ENCODE results near the gene TSPAN18. TPM values are rescaled to one million over a fixed set of nuclear protein-coding genes. Genes with fewer than 3 reads are reported as not detected.

TSPAN18 gene
- total RNA-seq, 2 experiments from 2014 or later = 0.52 to 1.2 TPM

- Mint-ChIP-seq H3K36me3 (peaks cover 6% of the 10 kb centered on the region), H3K9me3 (peaks cover 3% of the 10 kb centered on the region), H3K27ac (no peak overlapping the region)
Observed at GRCh38 chr11:44771252-44771734, 44.5 kb downstream of the TSPAN18 start.

DNA sequence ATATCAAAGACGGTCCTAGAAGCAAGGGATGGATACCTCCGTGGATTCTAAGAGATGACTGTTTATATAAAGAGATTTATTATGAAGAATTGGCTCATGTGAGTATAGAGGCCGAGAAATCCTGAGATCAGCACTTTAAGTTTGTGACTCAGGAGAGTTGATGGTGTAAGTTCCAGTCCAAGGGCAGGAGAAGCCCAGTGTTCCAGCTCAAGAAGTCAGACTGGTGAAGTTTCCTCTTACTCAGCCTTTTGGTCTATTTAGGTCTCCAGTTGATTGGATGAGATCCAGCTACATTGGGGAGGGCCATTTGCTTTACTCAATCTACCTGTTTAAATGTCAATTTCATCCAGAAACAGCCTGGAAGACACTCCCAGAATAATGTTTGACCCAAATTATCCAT lies 45.1 kb downstream of the TSPAN18 start:
- Mint-ChIP-seq H3K4me3 (no peak overlapping the region), H3K9me3 (peaks cover 3% of the 10 kb centered on the region), H3K27ac (no peak overlapping the region), H3K36me3 (peaks cover 6% of the 10 kb centered on the region), H3K4me1 (no peaks in the 10 kb centered on the region), H3K27me3 (peaks cover 4% of the 10 kb centered on the region)
- no peak for DNase-seq

More at GRCh38 chr11:44771252-44771734, 44.5 kb downstream of the TSPAN18 start:
- H3K4me3 Mint-ChIP-seq = no peak overlapping the region
- DNase-seq = no peak
- H3K4me1 Mint-ChIP-seq = no peaks in the 10 kb centered on the region
- H3K27me3 Mint-ChIP-seq = peaks cover 4% of the 10 kb centered on the region

GRCh38 chr11:44773351-44773965 lies 46.7 kb downstream of the TSPAN18 start:
- peaks cover 4% of the 10 kb centered on the region for H3K27me3 Mint-ChIP-seq
- no peak for DNase-seq
- no peaks in the 10 kb centered on the region for H3K9me3 Mint-ChIP-seq
- H3K36me3 Mint-ChIP-seq = peaks cover 1% of the 10 kb centered on the region
- H3K27ac Mint-ChIP-seq = no peak overlapping the region
- H3K4me3 Mint-ChIP-seq = no peak overlapping the region
- H3K4me1 Mint-ChIP-seq = no peaks in the 10 kb centered on the region

DNA sequence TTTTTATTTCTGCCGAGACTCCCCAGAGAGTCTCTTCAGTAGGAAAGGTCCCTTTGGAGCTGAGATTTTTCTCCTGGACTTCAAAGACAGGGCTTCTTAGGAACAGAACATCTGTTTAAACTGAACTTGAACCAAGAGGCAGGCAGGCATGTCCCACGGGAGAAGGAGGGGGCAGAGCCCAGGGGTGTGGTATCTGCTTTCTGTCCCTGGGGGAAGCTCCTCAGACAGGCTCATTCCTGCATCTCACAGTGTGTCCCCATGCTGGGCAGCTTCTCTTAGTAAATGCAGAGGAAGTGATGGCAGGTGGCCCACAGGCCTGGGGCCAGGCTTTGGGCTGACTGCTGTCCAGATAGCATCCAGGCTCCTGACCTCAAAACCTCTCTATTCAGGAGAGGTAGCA lies 47.3 kb downstream of the TSPAN18 start:
- no peaks in the 10 kb centered on the region for H3K9me3 Mint-ChIP-seq
- no peaks in the 10 kb centered on the region for H3K4me1 Mint-ChIP-seq
- DNase-seq = no peak
- no peak overlapping the region for H3K27ac Mint-ChIP-seq
- no peak overlapping the region for H3K4me3 Mint-ChIP-seq
- H3K27me3 Mint-ChIP-seq = peaks cover 4% of the 10 kb centered on the region
- no peaks in the 10 kb centered on the region for H3K36me3 Mint-ChIP-seq

DNA sequence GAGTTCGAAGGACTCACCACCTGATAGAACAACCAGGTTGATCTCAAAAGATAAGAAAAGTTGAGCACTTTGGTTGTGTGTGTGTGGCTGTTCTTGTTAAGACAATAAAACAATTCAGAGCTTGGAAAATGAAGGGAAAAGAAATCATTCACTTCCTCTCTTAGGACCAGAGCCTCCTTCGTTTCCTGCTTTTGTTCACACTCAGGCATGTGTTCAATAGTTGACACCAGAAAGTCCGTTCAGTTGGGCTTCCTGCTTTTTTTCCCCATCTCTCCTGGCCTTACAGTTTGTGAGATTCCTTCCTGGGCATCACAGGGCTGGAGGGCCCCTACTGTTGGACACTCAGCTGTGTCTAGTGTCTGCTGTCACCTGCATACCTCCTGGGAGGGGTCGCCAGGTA lies 48.0 kb downstream of the TSPAN18 start:
- no peak overlapping the region for H3K4me3 Mint-ChIP-seq
- no peak overlapping the region for H3K27ac Mint-ChIP-seq
- H3K9me3 Mint-ChIP-seq = no peaks in the 10 kb centered on the region
- no peaks in the 10 kb centered on the region for H3K4me1 Mint-ChIP-seq
- H3K36me3 Mint-ChIP-seq = no peaks in the 10 kb centered on the region
- no peak for DNase-seq
- H3K27me3 Mint-ChIP-seq = peaks cover 4% of the 10 kb centered on the region

- no peak overlapping the region for H3K4me3 Mint-ChIP-seq
- peak; percentile 48 for DNase-seq
- no peak overlapping the region for H3K27ac Mint-ChIP-seq
- H3K9me3 Mint-ChIP-seq = no peaks in the 10 kb centered on the region
- no peaks in the 10 kb centered on the region for H3K4me1 Mint-ChIP-seq
- H3K36me3 Mint-ChIP-seq = no peaks in the 10 kb centered on the region
- peaks cover 4% of the 10 kb centered on the region for H3K27me3 Mint-ChIP-seq
Observed at GRCh38 chr11:44775366-44775984, 48.7 kb downstream of the TSPAN18 start.

DNA sequence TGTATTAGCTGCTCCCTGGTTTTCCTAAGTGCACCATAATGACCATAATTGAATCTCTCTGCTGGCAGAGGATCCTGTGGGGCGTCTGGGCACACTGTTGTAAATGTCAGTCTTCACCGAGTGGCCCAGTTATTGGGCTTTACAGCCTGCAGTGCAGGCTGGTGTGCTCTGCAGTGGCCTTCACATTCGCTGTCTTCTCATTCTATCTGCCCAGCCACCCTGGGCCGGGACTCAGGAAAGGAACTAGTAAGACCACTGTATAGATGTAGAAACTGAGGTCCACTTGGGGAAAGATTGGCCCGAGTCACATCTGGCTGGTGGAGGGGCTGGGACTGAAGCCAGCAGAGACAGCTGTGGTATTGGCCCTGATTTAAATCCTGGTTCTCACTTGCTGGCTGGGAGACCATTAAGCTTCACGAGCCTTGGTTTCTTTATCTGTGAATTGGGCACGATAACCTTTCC lies 49.3 kb downstream of the TSPAN18 start:
- Mint-ChIP-seq H3K27ac (no peak overlapping the region), H3K27me3 (peaks cover 4% of the 10 kb centered on the region), H3K9me3 (no peaks in the 10 kb centered on the region), H3K4me3 (no peak overlapping the region), H3K36me3 (no peaks in the 10 kb centered on the region), H3K4me1 (no peaks in the 10 kb centered on the region)
- DNase-seq = no peak

DNA sequence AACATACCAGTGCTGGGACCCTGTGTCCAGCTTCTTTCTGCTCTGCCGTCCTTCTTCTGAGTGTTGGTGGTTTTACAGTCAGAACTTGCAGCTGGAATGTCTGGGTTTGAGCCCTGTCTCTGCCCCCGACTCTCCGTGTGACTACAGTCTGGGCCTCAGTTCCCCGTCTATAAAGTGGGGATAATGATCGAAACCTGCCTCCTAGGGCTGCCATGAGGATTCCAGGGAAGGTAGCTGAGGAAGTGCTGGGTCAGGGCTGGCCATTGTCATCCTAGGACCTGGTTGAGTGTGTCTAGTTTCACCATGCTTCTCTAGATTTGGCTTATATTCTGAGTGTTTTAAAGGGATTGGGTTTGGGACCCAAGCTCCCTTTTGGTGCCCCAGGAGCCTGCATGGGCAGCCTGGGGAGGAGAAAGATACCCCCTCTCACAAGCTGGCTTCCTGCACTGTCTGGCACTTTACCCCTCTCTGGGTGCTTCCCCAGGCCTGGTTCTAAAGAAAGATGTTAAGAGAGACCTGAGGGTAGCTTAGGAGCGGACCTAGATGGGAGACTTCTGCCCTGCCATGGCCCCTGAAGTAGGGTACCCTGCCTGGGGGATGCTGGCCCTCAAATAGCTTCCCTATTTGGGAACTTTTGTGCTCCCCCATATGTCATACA lies 49.9 kb downstream of the TSPAN18 start:
- H3K9me3 Mint-ChIP-seq = no peaks in the 10 kb centered on the region

GRCh38 chr11:44777209-44778194 lies 50.7 kb downstream of the TSPAN18 start:
- DNase-seq = no peak
- no peak overlapping the region for H3K27ac Mint-ChIP-seq

More for the DNA sequence above, 49.9 kb downstream of the TSPAN18 start:
- no peak overlapping the region for H3K4me3 Mint-ChIP-seq
- H3K27ac Mint-ChIP-seq = no peak overlapping the region
- no peaks in the 10 kb centered on the region for H3K4me1 Mint-ChIP-seq
- peaks cover 4% of the 10 kb centered on the region for H3K27me3 Mint-ChIP-seq
- no peak for DNase-seq
- H3K36me3 Mint-ChIP-seq = no peaks in the 10 kb centered on the region

GRCh38 chr11:44778195-44779100 lies 51.7 kb downstream of the TSPAN18 start:
- Mint-ChIP-seq H3K36me3 (no peaks in the 10 kb centered on the region), H3K9me3 (no peaks in the 10 kb centered on the region), H3K27me3 (peaks cover 4% of the 10 kb centered on the region), H3K4me3 (no peak overlapping the region), H3K27ac (no peak overlapping the region), H3K4me1 (no peaks in the 10 kb centered on the region)
- DNase-seq = no peak

More at GRCh38 chr11:44777209-44778194, 50.7 kb downstream of the TSPAN18 start:
- Mint-ChIP-seq H3K9me3 (no peaks in the 10 kb centered on the region), H3K4me1 (no peaks in the 10 kb centered on the region), H3K4me3 (no peak overlapping the region), H3K27me3 (peaks cover 4% of the 10 kb centered on the region), H3K36me3 (no peaks in the 10 kb centered on the region)

GRCh38 chr11:44779736-44780520 lies 53.2 kb downstream of the TSPAN18 start:
- H3K9me3 Mint-ChIP-seq = no peaks in the 10 kb centered on the region
- no peak overlapping the region for H3K4me3 Mint-ChIP-seq
- H3K36me3 Mint-ChIP-seq = no peaks in the 10 kb centered on the region
- no peak for DNase-seq
- no peaks in the 10 kb centered on the region for H3K4me1 Mint-ChIP-seq
- H3K27ac Mint-ChIP-seq = no peak overlapping the region
- H3K27me3 Mint-ChIP-seq = peaks cover 4% of the 10 kb centered on the region

DNA sequence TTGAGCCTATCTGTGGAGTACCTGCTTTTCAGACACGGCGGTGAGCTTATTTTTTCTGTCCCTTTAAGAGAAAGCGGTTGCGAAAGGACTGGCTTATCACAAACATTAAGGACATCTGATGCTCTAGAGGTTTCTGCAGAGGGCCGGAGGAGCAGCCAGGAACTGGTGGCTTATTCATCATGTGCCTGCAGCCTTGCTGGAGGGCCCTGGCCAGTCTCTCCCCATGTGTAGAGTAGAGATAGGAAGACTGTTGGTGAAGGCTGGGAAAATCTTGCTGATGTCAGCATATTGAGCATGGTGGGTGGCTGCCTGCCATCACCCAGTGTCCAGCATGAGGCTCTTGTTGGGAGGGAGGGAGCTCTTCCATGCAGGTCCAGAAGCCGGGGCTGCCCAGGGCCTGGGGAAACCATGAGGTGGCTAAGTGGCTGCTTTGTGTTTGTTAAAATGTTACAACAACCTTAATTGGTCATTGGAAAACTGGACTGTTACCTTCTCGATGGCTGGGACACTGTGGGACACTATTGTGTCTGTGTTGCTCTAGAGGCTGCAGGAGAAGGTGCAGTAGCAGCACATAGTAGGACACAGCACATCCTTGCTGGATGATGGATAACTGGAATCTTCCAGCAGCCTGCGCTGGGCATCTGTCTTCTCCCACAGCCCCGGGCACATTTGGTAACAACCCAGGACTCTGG lies 54.3 kb downstream of the TSPAN18 start:
- H3K27ac Mint-ChIP-seq = no peak overlapping the region
- no peaks in the 10 kb centered on the region for H3K36me3 Mint-ChIP-seq
- no peaks in the 10 kb centered on the region for H3K4me1 Mint-ChIP-seq
- no peak for DNase-seq
- no peak overlapping the region for H3K4me3 Mint-ChIP-seq
- no peaks in the 10 kb centered on the region for H3K27me3 Mint-ChIP-seq
- H3K9me3 Mint-ChIP-seq = no peaks in the 10 kb centered on the region

DNA sequence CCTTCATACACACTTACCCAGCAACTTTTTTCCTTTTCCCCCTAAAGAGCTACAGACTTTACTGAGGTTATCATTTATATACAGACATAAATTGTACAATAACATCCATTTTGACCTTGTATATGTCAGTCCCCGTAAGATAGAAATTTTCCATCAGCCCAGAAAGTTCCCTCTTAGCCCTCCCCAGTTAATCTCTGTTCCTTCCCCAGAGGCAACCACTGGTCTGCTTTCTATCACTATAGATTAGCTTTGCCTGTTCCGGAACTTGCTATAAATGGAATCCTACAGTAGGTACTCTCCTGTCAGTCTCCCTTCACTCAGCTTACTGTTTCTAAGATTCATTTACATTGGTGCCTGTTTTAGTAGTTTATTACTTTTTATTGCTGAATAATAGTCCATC lies 54.9 kb downstream of the TSPAN18 start:
- Mint-ChIP-seq H3K27ac (no peak overlapping the region), H3K4me1 (no peaks in the 10 kb centered on the region), H3K9me3 (no peaks in the 10 kb centered on the region), H3K4me3 (no peak overlapping the region), H3K27me3 (no peaks in the 10 kb centered on the region), H3K36me3 (no peaks in the 10 kb centered on the region)
- DNase-seq = no peak

All from activated naive CD8-positive, alpha-beta T cell treated with anti-CD3 and anti-CD28 coated beads for 36 hours (primary cell).